Measurements from ENCODE around the gene IRF3. TPM values are rescaled to one million over a fixed set of nuclear protein-coding genes. Genes with fewer than 3 reads are reported as not detected.

IRF3 gene
- total and polyA plus RNA-seq, 2 donors (not counting 1 experiment from before 2014, with no cell fraction given): 233 to 262 TPM

DNA sequence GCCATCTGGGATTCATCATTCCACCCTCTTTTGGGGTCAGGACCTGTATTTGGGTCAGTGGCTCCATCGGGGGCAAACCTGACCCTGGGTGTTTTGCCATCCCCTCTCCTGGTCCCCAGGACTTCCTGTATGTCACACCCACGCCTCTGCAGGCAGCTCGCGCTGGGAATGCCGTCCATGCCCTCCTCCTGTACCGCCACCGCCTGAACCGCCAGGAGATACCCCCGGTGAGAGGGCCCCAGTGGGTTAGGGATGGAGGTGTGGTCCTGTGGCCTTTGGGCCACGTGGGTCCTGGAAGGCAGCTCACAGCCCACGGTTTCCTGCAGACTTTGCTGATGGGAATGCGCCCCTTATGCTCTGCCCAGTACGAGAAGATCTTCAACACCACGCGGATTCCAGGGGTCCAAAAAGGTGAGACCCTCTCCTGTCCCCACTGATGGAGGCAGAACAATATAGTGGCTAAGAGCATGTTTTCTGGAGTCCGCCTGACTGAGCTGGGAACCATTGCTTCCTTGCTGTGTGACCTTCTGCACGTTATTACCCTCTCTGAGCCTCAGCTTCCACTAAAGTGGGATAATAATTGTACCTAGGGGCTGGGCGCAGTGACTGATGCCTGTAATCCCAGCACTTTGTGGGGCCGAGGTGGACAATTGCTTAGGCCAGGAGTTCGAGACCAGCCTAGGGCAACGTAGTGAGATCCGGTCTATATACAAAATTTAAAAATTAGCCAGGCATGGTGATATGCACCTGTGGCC is 39.4 kb upstream of the IRF3 start:
- TF ChIP-seq, protein P1, sequence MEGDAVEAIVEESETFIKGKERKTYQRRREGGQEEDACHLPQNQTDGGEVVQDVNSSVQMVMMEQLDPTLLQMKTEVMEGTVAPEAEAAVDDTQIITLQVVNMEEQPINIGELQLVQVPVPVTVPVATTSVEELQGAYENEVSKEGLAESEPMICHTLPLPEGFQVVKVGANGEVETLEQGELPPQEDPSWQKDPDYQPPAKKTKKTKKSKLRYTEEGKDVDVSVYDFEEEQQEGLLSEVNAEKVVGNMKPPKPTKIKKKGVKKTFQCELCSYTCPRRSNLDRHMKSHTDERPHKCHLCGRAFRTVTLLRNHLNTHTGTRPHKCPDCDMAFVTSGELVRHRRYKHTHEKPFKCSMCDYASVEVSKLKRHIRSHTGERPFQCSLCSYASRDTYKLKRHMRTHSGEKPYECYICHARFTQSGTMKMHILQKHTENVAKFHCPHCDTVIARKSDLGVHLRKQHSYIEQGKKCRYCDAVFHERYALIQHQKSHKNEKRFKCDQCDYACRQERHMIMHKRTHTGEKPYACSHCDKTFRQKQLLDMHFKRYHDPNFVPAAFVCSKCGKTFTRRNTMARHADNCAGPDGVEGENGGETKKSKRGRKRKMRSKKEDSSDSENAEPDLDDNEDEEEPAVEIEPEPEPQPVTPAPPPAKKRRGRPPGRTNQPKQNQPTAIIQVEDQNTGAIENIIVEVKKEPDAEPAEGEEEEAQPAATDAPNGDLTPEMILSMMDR (IDR thresholded peaks at IDR 0.05): no peak
- TF ChIP-seq EZH2 (IDR thresholded peaks at IDR 0.05; ENCODE audit: borderline replicate concordance, insufficient read depth, low read depth, low read length, poor library complexity, severe bottlenecking): no peak
- Mint-ChIP-seq H3K27ac (no peak overlapping the region), H3K27me3 (peaks cover under 1% of the 10 kb centered on the region), H3K9me3 (ENCODE audit: insufficient read depth) (no peaks in the 10 kb centered on the region), H3K4me1 (no peaks in the 10 kb centered on the region), H3K4me3 (no peak overlapping the region)
- no peak overlapping the region for H3K9ac ChIP-seq (ENCODE audit: low read length)
- H3K27ac ChIP-seq (ENCODE audit: low read length in 2 of 2): no peak overlapping the region
- H4K20me1 ChIP-seq (ENCODE audit: control insufficient read depth, insufficient read depth, low read length, poor library complexity, severe bottlenecking): no peaks in the 10 kb centered on the region
- WGBS (ENCODE audit: insufficient coverage): 87% methylated on average over 15 of the region's 22 CpGs
- no peaks in the 10 kb centered on the region for H3K36me3 ChIP-seq (replicated peaks in 1 of 2; ENCODE audit: control extremely low read depth in 1 of 2, control insufficient read depth in 1 of 2, extremely low read depth in 1 of 2, insufficient read depth in 2 of 2, low read length in 1 of 2)
- intact Hi-C loops (cut with micrococcal nuclease): no loop called here
- peaks cover 0 to 8% (median 0%) of the 10 kb centered on the region in 4 experiments for H3K27me3 ChIP-seq (replicated peaks in 1 of 4; ENCODE audit: control extremely low read depth in 1 of 4, control insufficient read depth in 3 of 4, insufficient read depth in 4 of 4, low read length in 3 of 4)
- no peaks in the 10 kb centered on the region for H3K79me2 ChIP-seq (ENCODE audit: control insufficient read depth, insufficient read depth, low read length)
- ChIA-PET CTCF (no interaction called here), POLR2A (no interaction called here)
- no peak overlapping the region for H3K4me2 ChIP-seq (replicated peaks; ENCODE audit: low read depth, low read length, poor library complexity, severe bottlenecking)
- H3K4me1 ChIP-seq (ENCODE audit: control insufficient read depth in 2 of 2, insufficient read depth in 2 of 2, low read length in 2 of 2): no peaks in the 10 kb centered on the region
- DNase-seq (no peak), ATAC-seq (ENCODE audit: low read depth) (no peak)
- no peak overlapping the region for H2AFZ ChIP-seq (ENCODE audit: insufficient read depth, low read depth, low read length, poor library complexity, severe bottlenecking)
- H3K9me3 ChIP-seq (ENCODE audit: control extremely low read depth in 1 of 3, control insufficient read depth in 2 of 3, insufficient read depth in 1 of 3, low read length in 2 of 3): no peaks in the 10 kb centered on the region
- H3K4me3 ChIP-seq (ENCODE audit: control extremely low read depth in 1 of 5, extremely low read depth in 1 of 5, insufficient read depth in 1 of 5, low read depth in 2 of 5, low read length in 4 of 5): no peak overlapping the region

DNA sequence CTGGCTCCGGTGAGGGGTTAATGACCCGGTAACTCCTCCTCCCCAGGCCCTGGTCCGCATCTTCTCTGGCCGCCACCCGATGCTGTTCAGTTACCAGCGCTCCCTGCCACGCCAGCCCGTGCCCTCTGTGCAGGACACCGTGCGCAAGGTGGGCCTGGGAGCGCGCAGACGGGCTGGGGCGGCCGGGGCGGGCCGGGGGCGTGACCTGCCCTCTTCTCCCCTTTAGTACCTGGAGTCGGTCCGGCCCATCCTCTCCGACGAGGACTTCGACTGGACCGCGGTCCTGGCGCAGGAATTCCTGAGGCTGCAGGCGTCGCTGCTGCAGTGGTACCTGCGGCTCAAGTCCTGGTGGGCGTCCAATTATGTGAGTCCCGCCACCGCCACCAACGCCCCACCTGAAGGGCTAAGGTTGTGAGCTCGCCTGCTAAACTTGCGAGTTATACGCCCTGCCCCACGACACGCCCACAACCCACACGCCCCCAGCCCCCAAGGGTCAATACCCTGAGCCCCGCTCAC is 35.7 kb upstream of the IRF3 start:
- TF ChIP-seq, protein P1 (IDR thresholded peaks at IDR 0.05): no peak
- TF ChIP-seq EZH2 (IDR thresholded peaks at IDR 0.05; ENCODE audit: borderline replicate concordance, insufficient read depth, low read depth, low read length, poor library complexity, severe bottlenecking): no peak
- Mint-ChIP-seq H3K4me1 (no peaks in the 10 kb centered on the region), H3K27ac (no peak overlapping the region), H3K4me3 (no peak overlapping the region), H3K27me3 (peaks cover 2% of the 10 kb centered on the region), H3K9me3 (ENCODE audit: insufficient read depth) (no peaks in the 10 kb centered on the region)
- no peak overlapping the region for H2AFZ ChIP-seq (ENCODE audit: insufficient read depth, low read depth, low read length, poor library complexity, severe bottlenecking)
- intact Hi-C loops (cut with micrococcal nuclease): no loop called here
- H3K4me1 ChIP-seq (ENCODE audit: control insufficient read depth in 2 of 2, insufficient read depth in 2 of 2, low read length in 2 of 2): no peaks in the 10 kb centered on the region
- 44% methylated on average over 34 of the region's 40 CpGs for WGBS (ENCODE audit: insufficient coverage)
- H4K20me1 ChIP-seq (ENCODE audit: control insufficient read depth, insufficient read depth, low read length, poor library complexity, severe bottlenecking): no peaks in the 10 kb centered on the region
- no peak overlapping the region for H3K9ac ChIP-seq (ENCODE audit: low read length)
- no peak overlapping the region for H3K4me3 ChIP-seq (ENCODE audit: control extremely low read depth in 1 of 5, extremely low read depth in 1 of 5, insufficient read depth in 1 of 5, low read depth in 2 of 5, low read length in 4 of 5)
- H3K27me3 ChIP-seq (replicated peaks in 1 of 4; ENCODE audit: control extremely low read depth in 1 of 4, control insufficient read depth in 3 of 4, insufficient read depth in 4 of 4, low read length in 3 of 4): peaks cover 0 to 8% (median 0%) of the 10 kb centered on the region in 4 experiments
- DNase-seq: no peak
- no peaks in the 10 kb centered on the region for H3K79me2 ChIP-seq (ENCODE audit: control insufficient read depth, insufficient read depth, low read length)
- CTCF ChIA-PET: no interaction called here
- no peak overlapping the region for H3K27ac ChIP-seq (ENCODE audit: low read length in 2 of 2)
- POLR2A ChIA-PET: no interaction called here
- H3K4me2 ChIP-seq (replicated peaks; ENCODE audit: low read depth, low read length, poor library complexity, severe bottlenecking): no peak overlapping the region
- ATAC-seq (ENCODE audit: low read depth): no peak
- no peaks in the 10 kb centered on the region for H3K36me3 ChIP-seq (replicated peaks in 1 of 2; ENCODE audit: control extremely low read depth in 1 of 2, control insufficient read depth in 1 of 2, extremely low read depth in 1 of 2, insufficient read depth in 2 of 2, low read length in 1 of 2)
- no peaks in the 10 kb centered on the region for H3K9me3 ChIP-seq (ENCODE audit: control extremely low read depth in 1 of 3, control insufficient read depth in 2 of 3, insufficient read depth in 1 of 3, low read length in 2 of 3)
